Thymus (tissue), 11 donors: ENCODE results near the gene CCER1. TPM values are rescaled to one million over a fixed set of nuclear protein-coding genes. Genes with fewer than 3 reads are reported as not detected.
A peak's percentile ranks its signal among the peaks of the same experiment; 100 is the strongest.

ENCODE experiments used
- DNase-seq, 9 donors: peaks; one replicate each; pipeline ENCODE4 v3.0.0-alpha.2; 2013; ENCODE audit warnings: low spot score in 9 of 9, low read depth in 6 of 9, missing footprints in 1 of 9
- H3K27ac ChIP-seq, 2 donors: one replicate each; pipeline ENCODE4 v1.5.1; 2013; ENCODE audit warnings: control low read depth in 1 of 2, low read depth in 1 of 2, low read length in 1 of 2, mild to moderate bottlenecking in 1 of 2, moderate library complexity in 1 of 2
- H3K27me3 ChIP-seq, 2 donors: one replicate each; pipeline ENCODE4 v1.5.1; 2013; ENCODE audit warnings: low read length in 1 of 2; ENCODE audit not compliant: control insufficient read depth in 2 of 2, insufficient read depth in 1 of 2
- H3K36me3 ChIP-seq, 2 donors: one replicate each; pipeline ENCODE4 v1.5.1; 2013; ENCODE audit warnings: low read length in 1 of 2, mild to moderate bottlenecking in 1 of 2, moderate library complexity in 1 of 2; ENCODE audit not compliant: control insufficient read depth in 2 of 2, insufficient read depth in 2 of 2
- H3K4me1 ChIP-seq, 2 donors: one replicate each; pipeline ENCODE4 v1.5.1; 2013; ENCODE audit warnings: low read length in 2 of 2; ENCODE audit not compliant: control insufficient read depth in 2 of 2, insufficient read depth in 2 of 2
- H3K4me3 ChIP-seq, 2 donors: one replicate each; pipeline ENCODE4 v1.5.1; 2013; ENCODE audit warnings: low read length in 2 of 2, control low read depth in 1 of 2, mild to moderate bottlenecking in 1 of 2
- H3K9me3 ChIP-seq, 2 donors: one replicate each; pipeline ENCODE4 v1.5.1; 2013; ENCODE audit warnings: low read length in 1 of 2, mild to moderate bottlenecking in 1 of 2; ENCODE audit not compliant: control insufficient read depth in 2 of 2, insufficient read depth in 1 of 2
- WGBS: extraction: QIAGEN DNeasy Blood & Tissue Kit; methylation state at CpG from one replicate; pipeline ENCODE4 v1.1.7; 2013; 5-methylcytosine and 5-hydroxymethylcytosine counted together
- polyA plus RNA-seq: library from polyadenylated mRNA; stranded (reverse); fragments of 200-250 nt; gene quantifications from one replicate; pipeline ENCODE4 v1.2.3, GENCODE V29; 2013
- total RNA-seq: library from RNA; stranded (reverse); fragments of 120-200 nt; gene quantifications from one replicate; pipeline ENCODE4 v1.2.4, GENCODE V29; 2013
- donor health status: healthy.

Gene CCER1
- total and polyA plus RNA-seq, 2 donors, result not detected

- no peak overlapping the region for H3K4me3 ChIP-seq
- H3K27me3 ChIP-seq, result no peaks in the 10 kb centered on the region
- H3K4me1 ChIP-seq, result no peaks in the 10 kb centered on the region
- H3K27ac ChIP-seq, result no peak overlapping the region
- no peaks in the 10 kb centered on the region for H3K36me3 ChIP-seq
- WGBS, result 14% methylated on average over 4 of the region's 4 CpGs
- peaks cover 0 to 7% of the 10 kb centered on the region in 2 donors for H3K9me3 ChIP-seq
- DNase-seq, result peak in 6 of 9 donors; percentile 9 to 49 (median 18)
Measured at GRCh38 chr12:90959538-90960139, 4.7 kb upstream of the CCER1 start.

- H3K4me3 ChIP-seq, result no peak overlapping the region
- H3K4me1 ChIP-seq, result no peaks in the 10 kb centered on the region
- DNase-seq, result no peak
- H3K27me3 ChIP-seq, result no peaks in the 10 kb centered on the region
- peaks cover 0 to 12% of the 10 kb centered on the region in 2 donors for H3K9me3 ChIP-seq
- H3K36me3 ChIP-seq, result no peaks in the 10 kb centered on the region
- 80% methylated on average over 4 of the region's 4 CpGs for WGBS
- H3K27ac ChIP-seq, result no peak overlapping the region
Measured at GRCh38 chr12:90959032-90959431, 4.1 kb upstream of the CCER1 start.

- H3K4me3 ChIP-seq, result no peak overlapping the region
- no peak for DNase-seq
- H3K27me3 ChIP-seq, result no peaks in the 10 kb centered on the region
- H3K4me1 ChIP-seq, result no peaks in the 10 kb centered on the region
- peaks cover 0 to 15% of the 10 kb centered on the region in 2 donors for H3K9me3 ChIP-seq
- no peak overlapping the region for H3K27ac ChIP-seq
- no peaks in the 10 kb centered on the region for H3K36me3 ChIP-seq
- 94% methylated on average over 3 of the region's 3 CpGs for WGBS
Measured at GRCh38 chr12:90958347-90958746, 3.4 kb upstream of the CCER1 start.

- H3K9me3 ChIP-seq, result peaks cover 0 to 15% of the 10 kb centered on the region in 2 donors
- no peak overlapping the region for H3K27ac ChIP-seq
- DNase-seq, result no peak
- H3K36me3 ChIP-seq, result no peaks in the 10 kb centered on the region
- WGBS, result 99% methylated on average over 25 of the region's 25 CpGs
- H3K4me1 ChIP-seq, result no peaks in the 10 kb centered on the region
- H3K27me3 ChIP-seq, result no peaks in the 10 kb centered on the region
- H3K4me3 ChIP-seq, result no peak overlapping the region
Measured at GRCh38 chr12:90954428-90954827, 548 bp downstream of the CCER1 start.

GRCh38 chr12:90953956-90954421, 987 bp downstream of the CCER1 start:
- WGBS, result 89% methylated on average over 32 of the region's 32 CpGs
- Histone ChIP-seq H3K27ac (no peak overlapping the region), H3K9me3 (peaks cover 0 to 15% of the 10 kb centered on the region in 2 donors), H3K4me3 (no peak overlapping the region), H3K4me1 (no peaks in the 10 kb centered on the region), H3K36me3 (no peaks in the 10 kb centered on the region), H3K27me3 (no peaks in the 10 kb centered on the region)
- DNase-seq, result no peak

- DNase-seq, result no peak
- Histone ChIP-seq H3K9me3 (peaks cover 0 to 15% of the 10 kb centered on the region in 2 donors), H3K27ac (no peak overlapping the region), H3K36me3 (no peaks in the 10 kb centered on the region), H3K4me3 (no peak overlapping the region), H3K27me3 (no peaks in the 10 kb centered on the region), H3K4me1 (no peaks in the 10 kb centered on the region)
Measured at GRCh38 chr12:90951432-90952105, 3.4 kb downstream of the CCER1 start.

- H3K4me3 ChIP-seq, result no peak overlapping the region
- H3K9me3 ChIP-seq, result no peaks in the 10 kb centered on the region
- no peak overlapping the region for H3K27ac ChIP-seq
- no peaks in the 10 kb centered on the region for H3K27me3 ChIP-seq
- no peaks in the 10 kb centered on the region for H3K4me1 ChIP-seq
- 97% methylated on average over 7 of the region's 7 CpGs for WGBS
- DNase-seq, result no peak
- H3K36me3 ChIP-seq, result no peaks in the 10 kb centered on the region
Measured at GRCh38 chr12:90947869-90948268, 7.1 kb downstream of the CCER1 start.

- no peak overlapping the region for H3K27ac ChIP-seq
- 65% methylated on average over 1 of the region's 1 CpG for WGBS
- peak in 1 of 9 donors; percentile 17 for DNase-seq
- H3K27me3 ChIP-seq, result no peaks in the 10 kb centered on the region
- H3K4me3 ChIP-seq, result no peak overlapping the region
- no peaks in the 10 kb centered on the region for H3K4me1 ChIP-seq
- H3K36me3 ChIP-seq, result no peaks in the 10 kb centered on the region
- no peaks in the 10 kb centered on the region for H3K9me3 ChIP-seq
Measured at GRCh38 chr12:90945070-90945649, 9.8 kb downstream of the CCER1 start.

- no peak for DNase-seq
- H3K4me3 ChIP-seq, result no peak overlapping the region
- H3K4me1 ChIP-seq, result peaks cover 0 to 2% of the 10 kb centered on the region in 2 donors
- 94% methylated on average over 1 of the region's 1 CpG for WGBS
- no peaks in the 10 kb centered on the region for H3K9me3 ChIP-seq
- no peaks in the 10 kb centered on the region for H3K27me3 ChIP-seq
- H3K36me3 ChIP-seq, result no peaks in the 10 kb centered on the region
- no peak overlapping the region for H3K27ac ChIP-seq
Measured at GRCh38 chr12:90943255-90943654, 11.7 kb downstream of the CCER1 start.
